GM19452 (cell line): ENCODE data around the gene OR10AG1.

Source experiments
- ATAC-seq: cut with Tn5 transposase; IDR thresholded peaks from one replicate; pipeline ENCODE4 v1.9.1; 2021; ENCODE audit not compliant: unreplicated experiment

The OR10AG1 gene, protein sequence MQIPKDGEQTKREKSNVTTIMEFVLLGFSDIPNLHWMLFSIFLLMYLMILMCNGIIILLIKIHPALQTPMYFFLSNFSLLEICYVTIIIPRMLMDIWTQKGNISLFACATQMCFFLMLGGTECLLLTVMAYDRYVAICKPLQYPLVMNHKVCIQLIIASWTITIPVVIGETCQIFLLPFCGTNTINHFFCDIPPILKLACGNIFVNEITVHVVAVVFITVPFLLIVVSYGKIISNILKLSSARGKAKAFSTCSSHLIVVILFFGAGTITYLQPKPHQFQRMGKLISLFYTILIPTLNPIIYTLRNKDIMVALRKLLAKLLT

DNA sequence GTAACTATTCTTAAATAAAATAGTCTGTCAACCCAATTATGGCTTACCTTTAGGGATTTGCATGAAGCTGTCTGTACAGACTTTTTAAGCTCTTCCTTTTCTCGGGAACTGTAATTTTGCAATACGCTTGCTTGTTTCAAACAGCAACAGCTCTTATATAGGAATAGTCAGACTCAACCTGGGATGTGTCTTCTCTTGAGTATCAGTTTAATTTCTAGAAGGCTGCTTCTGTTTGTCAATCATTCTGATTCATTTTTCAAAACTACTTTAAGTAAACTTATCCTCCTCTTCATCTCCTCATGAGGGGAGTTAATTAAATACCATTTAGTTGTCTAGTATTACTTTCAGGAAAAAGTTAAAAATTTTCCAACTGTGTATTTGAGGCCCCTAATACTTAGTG is at the start of gene OR10AG1:
TSS of gene OR10AG1 (minus strand) at position 101 of the 400 bp plus-strand sequence. CDS start at position 63, 38 bp downstream.
- ATAC-seq, result no peak

DNA sequence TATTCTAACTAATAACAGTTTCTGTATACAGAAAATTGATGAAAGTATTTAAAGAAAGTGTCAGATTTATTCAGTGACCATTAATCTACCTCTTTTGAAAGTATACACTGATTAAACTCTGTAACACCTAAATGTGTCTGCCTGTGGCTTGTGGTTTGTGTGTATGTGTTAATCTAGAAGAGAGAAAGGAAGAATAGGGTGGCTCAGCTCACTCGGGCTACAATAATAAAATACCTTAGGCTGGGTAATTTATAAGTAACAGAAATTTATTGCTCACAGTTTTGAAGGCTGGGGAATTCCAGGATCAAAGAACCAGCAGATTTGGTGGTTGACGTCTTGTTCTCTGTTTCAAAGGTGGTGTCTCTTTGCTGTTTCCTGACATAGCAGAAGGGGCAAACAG is 44.1 kb upstream of the OR10AG1 start:
- no peak for ATAC-seq

DNA sequence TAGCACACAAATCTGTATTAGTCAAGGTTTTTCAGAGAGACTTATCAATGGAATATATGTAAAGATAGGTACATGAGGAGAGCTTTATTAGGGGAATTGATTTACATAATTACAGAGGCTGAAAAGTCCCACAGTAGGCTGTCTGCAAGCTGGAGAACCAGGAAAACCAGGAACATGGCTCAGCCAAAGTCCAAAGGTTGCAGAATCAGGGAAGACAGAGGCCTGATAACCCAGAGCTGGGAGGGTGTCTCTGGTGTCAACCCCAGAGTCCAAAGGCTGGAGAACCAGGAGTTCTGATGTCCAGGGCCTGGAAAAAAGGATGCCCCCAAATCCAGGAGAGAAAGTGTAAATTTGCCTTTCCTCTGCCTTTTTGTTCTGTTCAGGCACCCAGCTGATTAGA is 41.0 kb upstream of the OR10AG1 start:
- ATAC-seq, result no peak

DNA sequence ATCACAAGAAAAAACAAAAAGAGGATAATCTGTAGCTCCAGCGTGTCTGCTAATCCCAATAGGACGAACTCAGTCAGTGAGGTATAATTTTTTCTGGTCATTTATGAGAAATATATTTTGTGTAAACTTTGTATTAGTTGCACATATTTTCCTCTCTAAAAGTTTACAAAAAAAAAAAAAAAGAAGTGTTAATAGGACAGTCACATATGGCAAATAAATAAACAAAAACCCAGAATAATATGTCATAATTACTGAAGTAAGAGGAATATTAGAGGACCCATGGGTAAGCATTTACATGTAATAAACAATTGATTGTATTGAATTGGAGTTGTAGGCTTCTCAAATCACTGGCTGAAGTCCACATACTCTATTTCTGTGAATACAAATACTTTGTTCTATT is 24.8 kb upstream of the OR10AG1 start, which contains the start of gene OR5F1:
TSS of gene OR5F1 (minus strand) at position 101 of the 400 bp plus-strand sequence. CDS start at position 101, 0 bp downstream.
- no peak for ATAC-seq

DNA sequence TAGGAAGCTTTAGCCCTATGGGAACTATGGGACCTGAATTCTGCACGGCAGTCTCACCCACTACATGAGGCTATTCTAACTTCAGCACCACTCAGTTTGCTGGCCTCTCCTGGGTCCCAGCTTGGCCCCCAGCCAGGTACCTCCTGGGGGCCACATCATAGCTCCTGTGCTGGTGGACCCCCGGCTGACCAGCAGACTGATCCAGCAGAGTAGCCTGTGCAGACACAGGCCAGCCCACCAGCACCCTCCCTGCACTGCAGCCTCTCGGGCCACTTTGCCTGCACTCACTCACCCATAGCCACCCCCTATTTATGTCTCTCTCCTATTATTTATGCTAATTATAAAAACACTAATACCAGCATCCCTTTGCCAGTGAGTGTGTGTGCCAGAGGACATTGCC is 1.2 kb upstream of the OR10AG1 start:
- no peak for ATAC-seq

DNA sequence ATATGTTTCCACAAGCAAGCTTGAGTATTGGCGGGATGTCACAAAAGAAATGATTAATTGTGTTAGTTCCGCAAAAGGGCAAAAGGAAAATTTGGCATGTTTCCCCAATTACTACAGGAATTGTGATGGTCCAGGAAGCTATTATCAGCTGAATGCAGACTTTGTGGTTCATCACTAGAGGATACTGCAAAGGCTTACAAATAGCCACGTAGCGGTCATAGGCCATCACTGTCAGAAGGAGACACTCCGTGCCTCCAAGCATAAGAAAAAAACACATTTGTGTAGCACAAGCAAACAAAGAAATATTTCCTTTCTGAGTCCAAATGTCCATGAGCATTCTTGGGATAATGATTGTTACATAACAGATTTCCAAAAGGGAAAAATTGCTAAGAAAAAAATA is 1.8 kb downstream of the OR10AG1 start:
- ATAC-seq, result no peak

DNA sequence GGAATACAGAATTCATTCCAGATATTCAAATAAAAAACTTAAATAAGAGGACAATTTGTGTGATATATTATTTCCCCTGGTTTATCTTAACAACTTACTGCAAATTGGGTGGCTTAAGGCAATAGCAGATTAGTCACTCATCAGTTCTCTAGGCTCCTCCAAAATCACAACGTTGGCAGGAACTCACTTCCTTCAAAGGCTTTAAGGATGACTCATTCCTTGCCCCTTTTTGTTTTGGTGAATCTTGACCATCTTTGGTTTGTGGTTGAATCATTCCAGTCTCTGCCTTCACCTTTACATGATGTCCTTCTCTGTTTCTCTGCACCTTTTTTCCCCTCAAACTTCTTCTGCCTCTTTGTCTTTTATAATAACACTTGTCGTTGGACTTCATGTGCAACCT is 3.4 kb downstream of the OR10AG1 start:
- no peak for ATAC-seq

DNA sequence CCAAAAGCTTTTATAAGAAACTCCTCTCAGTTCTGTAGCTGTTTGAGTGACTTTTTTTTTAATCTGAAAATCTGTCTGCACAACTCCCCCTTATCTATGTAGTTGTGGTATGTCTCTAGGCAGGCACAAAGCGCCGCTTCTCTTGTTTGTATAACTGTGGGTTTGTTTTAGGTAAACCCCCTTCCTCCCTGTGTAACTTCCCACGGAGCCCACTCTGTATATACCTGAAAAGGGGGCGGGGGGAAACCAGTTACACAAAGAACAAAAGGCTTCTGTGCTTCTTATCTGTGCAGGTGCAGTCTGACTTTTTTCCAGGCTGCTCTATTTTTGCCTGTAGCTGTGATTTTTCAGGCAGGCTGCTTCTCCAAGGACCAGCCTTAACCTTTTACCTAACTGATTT is 13.2 kb downstream of the OR10AG1 start:
- no peak for ATAC-seq

DNA sequence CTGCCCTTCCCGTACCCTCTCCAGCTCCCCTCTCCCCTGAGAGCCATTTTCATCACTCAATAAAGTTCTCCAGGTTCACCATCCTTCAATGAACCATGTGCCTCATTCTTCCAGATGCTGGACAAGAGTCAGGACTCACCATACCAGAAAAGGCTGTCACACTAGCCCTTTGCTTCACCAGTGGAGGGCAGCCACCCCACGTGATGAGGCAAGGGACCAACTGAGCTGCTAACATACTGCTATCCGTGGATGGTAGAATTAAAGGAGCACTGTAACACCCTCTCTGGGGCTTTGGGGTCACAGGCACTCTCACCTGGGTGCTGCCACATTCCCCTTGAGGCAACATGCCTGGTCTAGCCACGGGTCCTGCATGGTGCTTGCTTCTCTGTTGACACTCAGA is 20.4 kb downstream of the OR10AG1 start:
- no peak for ATAC-seq

DNA sequence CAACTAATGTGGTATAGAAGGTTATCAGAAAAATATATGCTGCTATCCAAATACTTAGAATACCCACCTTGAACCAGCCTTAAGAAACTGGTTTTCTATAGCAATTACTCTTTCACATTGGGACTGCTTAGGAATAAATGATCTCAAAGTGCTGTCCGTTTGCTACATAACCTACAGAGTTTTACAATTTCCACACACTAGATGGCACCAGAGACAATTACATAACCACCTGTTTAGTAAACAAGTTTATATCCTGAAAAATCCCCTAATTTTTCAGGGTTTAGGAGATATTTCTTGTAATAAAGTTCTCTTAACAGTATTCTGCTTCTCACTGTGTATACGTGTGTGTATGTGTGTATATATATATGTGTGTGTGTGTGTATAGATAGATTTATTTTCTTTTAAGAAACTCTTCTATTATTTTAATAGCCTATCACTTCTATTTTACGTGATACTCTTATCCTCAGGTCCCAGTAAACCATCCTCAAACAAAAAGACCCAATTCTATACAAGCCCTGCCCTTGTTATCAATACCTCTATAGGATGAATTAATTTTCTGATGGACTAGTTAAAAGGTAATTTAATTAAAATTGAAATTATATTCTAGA is 26.9 kb downstream of the OR10AG1 start:
- ATAC-seq, result no peak

DNA sequence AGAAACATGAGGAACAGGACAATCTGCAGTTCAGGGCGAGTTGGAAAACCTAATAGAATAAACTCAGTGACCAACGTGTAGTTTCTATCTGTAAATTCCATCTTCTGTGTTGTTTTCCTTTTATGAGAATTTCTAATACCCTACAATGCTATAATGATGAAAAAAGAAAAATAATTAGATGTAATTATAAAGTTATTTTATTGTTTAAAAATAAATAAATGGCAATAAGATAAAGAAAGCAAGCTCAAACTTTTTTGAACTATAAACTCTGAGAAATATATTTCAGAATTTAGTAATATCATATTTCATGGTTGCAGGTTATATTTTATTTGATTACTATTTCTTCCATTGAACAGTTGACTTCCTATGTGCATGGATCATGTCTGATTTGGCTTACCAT is 33.4 kb downstream of the OR10AG1 start, which contains the start of gene OR5I1:
TSS of gene OR5I1 (minus strand) at position 101 of the 400 bp plus-strand sequence. CDS start at position 101, 0 bp downstream.
- ATAC-seq, result no peak

DNA sequence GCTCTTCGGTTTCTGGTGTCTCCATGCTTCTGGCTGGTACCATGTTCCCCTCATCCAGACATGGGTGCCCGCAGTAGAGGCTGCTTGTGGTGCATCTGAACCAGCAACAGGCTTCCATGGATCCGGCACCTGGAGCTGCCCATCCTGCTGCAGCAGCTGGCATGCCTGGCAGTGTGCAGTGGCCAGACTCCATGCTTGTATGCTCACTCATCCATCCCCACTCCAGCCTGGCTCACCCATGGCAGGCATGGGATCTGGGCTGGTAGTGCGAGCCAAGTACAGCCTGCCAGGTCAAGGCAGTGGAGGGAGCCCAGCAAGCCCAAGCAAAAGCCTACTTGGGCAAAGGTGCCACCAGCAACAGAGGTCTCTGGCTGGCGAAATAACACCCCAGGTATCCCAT is 49.2 kb downstream of the OR10AG1 start:
- ATAC-seq, result no peak
